ENCODE data around the gene DHCR7. TPM values are rescaled to one million over a fixed set of nuclear protein-coding genes. Genes with fewer than 3 reads are reported as not detected.
A peak's percentile ranks its signal among the peaks of the same experiment; 100 is the strongest.

DHCR7 gene
- total and polyA plus RNA-seq, 2 donors (not counting 1 experiment from before 2014, with no cell fraction given) = 90.8 to 148 TPM

GRCh38 chr11:71456831-71457230 lies 8.6 kb upstream of the DHCR7 start:
- H3K4me2 ChIP-seq (ENCODE audit: extremely low read depth, insufficient read depth, low read length) = no peak overlapping the region
- no peak for DNase-seq (ENCODE audit: low read depth in 2 of 2)
- no peaks in the 10 kb centered on the region for H3K4me1 ChIP-seq (ENCODE audit: control insufficient read depth, extremely low read depth, insufficient read depth, low read length)
- H3K9ac ChIP-seq (ENCODE audit: insufficient read depth, low read length) = no peak overlapping the region
- H3K36me3 ChIP-seq (ENCODE audit: control insufficient read depth, insufficient read depth, low read length) = peaks cover 19% of the 10 kb centered on the region
- H4K20me1 ChIP-seq (ENCODE audit: control insufficient read depth, extremely low read depth, insufficient read depth, low read length) = no peaks in the 10 kb centered on the region
- H3K27ac ChIP-seq (ENCODE audit: insufficient read depth, low read length) = no peak overlapping the region
- H3K4me3 ChIP-seq (replicated peaks in 1 of 4; ENCODE audit: control extremely low read depth in 1 of 4, insufficient read depth in 1 of 4, low read depth in 3 of 4, low read length in 4 of 4) = no peak overlapping the region
- TF ChIP-seq, protein P1, sequence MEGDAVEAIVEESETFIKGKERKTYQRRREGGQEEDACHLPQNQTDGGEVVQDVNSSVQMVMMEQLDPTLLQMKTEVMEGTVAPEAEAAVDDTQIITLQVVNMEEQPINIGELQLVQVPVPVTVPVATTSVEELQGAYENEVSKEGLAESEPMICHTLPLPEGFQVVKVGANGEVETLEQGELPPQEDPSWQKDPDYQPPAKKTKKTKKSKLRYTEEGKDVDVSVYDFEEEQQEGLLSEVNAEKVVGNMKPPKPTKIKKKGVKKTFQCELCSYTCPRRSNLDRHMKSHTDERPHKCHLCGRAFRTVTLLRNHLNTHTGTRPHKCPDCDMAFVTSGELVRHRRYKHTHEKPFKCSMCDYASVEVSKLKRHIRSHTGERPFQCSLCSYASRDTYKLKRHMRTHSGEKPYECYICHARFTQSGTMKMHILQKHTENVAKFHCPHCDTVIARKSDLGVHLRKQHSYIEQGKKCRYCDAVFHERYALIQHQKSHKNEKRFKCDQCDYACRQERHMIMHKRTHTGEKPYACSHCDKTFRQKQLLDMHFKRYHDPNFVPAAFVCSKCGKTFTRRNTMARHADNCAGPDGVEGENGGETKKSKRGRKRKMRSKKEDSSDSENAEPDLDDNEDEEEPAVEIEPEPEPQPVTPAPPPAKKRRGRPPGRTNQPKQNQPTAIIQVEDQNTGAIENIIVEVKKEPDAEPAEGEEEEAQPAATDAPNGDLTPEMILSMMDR (conservative IDR thresholded peaks at IDR 0.05 in 1 of 2, IDR thresholded peaks at IDR 0.05 in 1 of 2; ENCODE audit: low read depth in 1 of 2, low read length in 2 of 2) = no peak
- no peak for TF ChIP-seq EZH2 (IDR thresholded peaks at IDR 0.05; ENCODE audit: low read length, missing control alignments)
- no peaks in the 10 kb centered on the region for H3K27me3 ChIP-seq (ENCODE audit: control insufficient read depth, insufficient read depth, low read length)
- H2AFZ ChIP-seq (ENCODE audit: low read length) = no peak overlapping the region
- peaks cover 9% of the 10 kb centered on the region for H3K79me2 ChIP-seq (ENCODE audit: control insufficient read depth, insufficient read depth, low read length)
- no peaks in the 10 kb centered on the region for H3K9me3 ChIP-seq (ENCODE audit: control insufficient read depth, insufficient read depth, low read depth, low read length)

GRCh38 chr11:71456294-71456693 lies 8.1 kb upstream of the DHCR7 start:
- no peak for DNase-seq (ENCODE audit: low read depth in 2 of 2)
- no peak overlapping the region for H3K9ac ChIP-seq (ENCODE audit: insufficient read depth, low read length)
- no peak overlapping the region for H3K4me2 ChIP-seq (ENCODE audit: extremely low read depth, insufficient read depth, low read length)
- no peaks in the 10 kb centered on the region for H3K27me3 ChIP-seq (ENCODE audit: control insufficient read depth, insufficient read depth, low read length)
- H3K27ac ChIP-seq (ENCODE audit: insufficient read depth, low read length) = no peak overlapping the region
- no peak for TF ChIP-seq EZH2 (IDR thresholded peaks at IDR 0.05; ENCODE audit: low read length, missing control alignments)
- TF ChIP-seq, protein P1 (conservative IDR thresholded peaks at IDR 0.05 in 1 of 2, IDR thresholded peaks at IDR 0.05 in 1 of 2; ENCODE audit: low read depth in 1 of 2, low read length in 2 of 2) = no peak
- peaks cover 9% of the 10 kb centered on the region for H3K79me2 ChIP-seq (ENCODE audit: control insufficient read depth, insufficient read depth, low read length)
- H3K4me1 ChIP-seq (ENCODE audit: control insufficient read depth, extremely low read depth, insufficient read depth, low read length) = no peaks in the 10 kb centered on the region
- H3K9me3 ChIP-seq (ENCODE audit: control insufficient read depth, insufficient read depth, low read depth, low read length) = no peaks in the 10 kb centered on the region
- no peak overlapping the region for H3K4me3 ChIP-seq (replicated peaks in 1 of 4; ENCODE audit: control extremely low read depth in 1 of 4, insufficient read depth in 1 of 4, low read depth in 3 of 4, low read length in 4 of 4)
- no peak overlapping the region for H2AFZ ChIP-seq (ENCODE audit: low read length)
- peaks cover 19% of the 10 kb centered on the region for H3K36me3 ChIP-seq (ENCODE audit: control insufficient read depth, insufficient read depth, low read length)
- H4K20me1 ChIP-seq (ENCODE audit: control insufficient read depth, extremely low read depth, insufficient read depth, low read length) = no peaks in the 10 kb centered on the region

DNA sequence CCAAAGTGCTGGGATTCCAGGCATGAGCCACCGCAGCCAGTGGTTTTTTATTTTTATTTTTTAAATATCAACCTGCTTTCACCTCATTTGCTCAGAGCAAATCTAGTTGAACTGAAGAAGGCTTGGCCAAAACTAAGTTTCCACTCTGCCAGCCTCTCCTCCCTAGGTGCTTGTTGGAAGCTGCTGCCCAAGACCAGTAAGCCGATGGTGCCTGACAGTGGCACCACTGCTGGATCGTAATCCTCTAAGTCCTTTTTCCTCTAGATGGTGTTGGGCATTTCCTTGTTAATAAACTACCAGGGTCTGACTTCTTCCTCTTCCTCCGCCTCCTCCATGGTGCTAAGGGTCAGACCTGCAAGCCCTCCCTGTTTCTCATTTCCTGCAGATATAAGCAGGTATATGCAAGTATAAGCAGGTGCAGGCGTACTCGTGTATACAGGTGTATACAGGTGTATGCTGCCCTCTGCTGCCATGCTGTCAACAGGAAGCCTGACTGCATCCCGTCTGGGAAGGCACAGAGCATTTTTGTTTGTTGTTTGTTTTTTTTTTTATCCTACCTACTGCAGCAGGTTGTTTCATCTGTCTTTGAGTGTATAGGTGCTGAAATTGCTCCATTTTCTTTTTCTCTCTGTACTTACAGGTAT lies 6.4 kb upstream of the DHCR7 start:
- Histone ChIP-seq H3K79me2 (ENCODE audit: control insufficient read depth, insufficient read depth, low read length) (peaks cover 9% of the 10 kb centered on the region), H3K27ac (ENCODE audit: insufficient read depth, low read length) (no peak overlapping the region), H4K20me1 (ENCODE audit: control insufficient read depth, extremely low read depth, insufficient read depth, low read length) (no peaks in the 10 kb centered on the region), H3K4me1 (ENCODE audit: control insufficient read depth, extremely low read depth, insufficient read depth, low read length) (no peaks in the 10 kb centered on the region), H3K4me3 (replicated peaks in 1 of 4; ENCODE audit: control extremely low read depth in 1 of 4, insufficient read depth in 1 of 4, low read depth in 3 of 4, low read length in 4 of 4) (peak overlapping the region in 1 of 4 experiments; percentile 22), H3K9me3 (ENCODE audit: control insufficient read depth, insufficient read depth, low read depth, low read length) (no peaks in the 10 kb centered on the region), H3K9ac (ENCODE audit: insufficient read depth, low read length) (no peak overlapping the region), H3K27me3 (ENCODE audit: control insufficient read depth, insufficient read depth, low read length) (no peaks in the 10 kb centered on the region), H2AFZ (ENCODE audit: low read length) (no peak overlapping the region), H3K4me2 (ENCODE audit: extremely low read depth, insufficient read depth, low read length) (no peak overlapping the region), H3K36me3 (ENCODE audit: control insufficient read depth, insufficient read depth, low read length) (peaks cover 19% of the 10 kb centered on the region)
- DNase-seq (ENCODE audit: low read depth in 2 of 2) = no peak
- TF ChIP-seq, protein P1 (conservative IDR thresholded peaks at IDR 0.05 in 1 of 2, IDR thresholded peaks at IDR 0.05 in 1 of 2; ENCODE audit: low read depth in 1 of 2, low read length in 2 of 2) = no peak
- no peak for TF ChIP-seq EZH2 (IDR thresholded peaks at IDR 0.05; ENCODE audit: low read length, missing control alignments)

Data from fibroblast of lung (primary cell).